RWPE2 (cell line): Measurements from ENCODE around the gene PKD1.

Experiments used
- ATAC-seq: fragments of 200-7000 bp; cut with Tn5 transposase; 3 replicates; pipeline ENCODE4 v1.9.1; 2021; ENCODE audit warnings: low read depth
- DNase-seq: peaks from one replicate; pipeline ENCODE4 v3.0.0-alpha.2; 2020; ENCODE audit warnings: low spot score
- H3K27ac ChIP-seq: fragments of 450-650 bp; 2 replicates; pipeline ENCODE4 v1.5.1; 2017; ENCODE audit warnings: mild to moderate bottlenecking; ENCODE audit not compliant: poor library complexity, severe bottlenecking
- H3K27me3 ChIP-seq: fragments of 250-450 bp; sonication (Bioruptor Pico); 2 replicates; pipeline ENCODE4 v1.5.1; 2021; ENCODE audit warnings: mild to moderate bottlenecking, moderate library complexity; ENCODE audit not compliant: insufficient read depth, poor library complexity, severe bottlenecking
- H3K36me3 ChIP-seq: fragments of 250-450 bp; sonication (Bioruptor Pico); 2 replicates; pipeline ENCODE4 v1.5.1; 2020; ENCODE audit warnings: low read depth, mild to moderate bottlenecking, moderate library complexity
- H3K4me1 ChIP-seq: fragments of 250-450 bp; sonication (Bioruptor Pico); 2 replicates; pipeline ENCODE4 v1.5.1; 2021; ENCODE audit warnings: mild to moderate bottlenecking, moderate library complexity; ENCODE audit not compliant: insufficient read depth, poor library complexity, severe bottlenecking
- H3K4me3 ChIP-seq: fragments of 250-450 bp; sonication (Bioruptor Pico); 2 replicates; pipeline ENCODE4 v1.5.1; 2021; ENCODE audit warnings: mild to moderate bottlenecking, moderate library complexity; ENCODE audit not compliant: severe bottlenecking
- H3K9me3 ChIP-seq: fragments of 250-450 bp; sonication (Bioruptor Pico); 2 replicates; pipeline ENCODE4 v1.5.1; 2021; ENCODE audit warnings: mild to moderate bottlenecking, moderate library complexity; ENCODE audit not compliant: severe bottlenecking
- TF ChIP-seq, protein P1 (sequence below): fragments of 450-650 bp; IDR thresholded peaks from one replicate; pipeline ENCODE4 v1.5.1; 2017; ENCODE audit warnings: mild to moderate bottlenecking, moderate library complexity; ENCODE audit not compliant: poor library complexity, severe bottlenecking

PKD1 gene

GRCh38 chr16:2166263-2167067, 30.8 kb upstream of the PKD1 start:
- Histone ChIP-seq H3K4me1 (peaks cover 22% of the 10 kb centered on the region), H3K9me3 (no peaks in the 10 kb centered on the region), H3K27me3 (no peaks in the 10 kb centered on the region), H3K4me3 (no peak overlapping the region), H3K27ac (no peak overlapping the region), H3K36me3 (peaks cover 40% of the 10 kb centered on the region)
- DNase-seq = no peak
- no peak for ATAC-seq
- TF ChIP-seq, protein P1, sequence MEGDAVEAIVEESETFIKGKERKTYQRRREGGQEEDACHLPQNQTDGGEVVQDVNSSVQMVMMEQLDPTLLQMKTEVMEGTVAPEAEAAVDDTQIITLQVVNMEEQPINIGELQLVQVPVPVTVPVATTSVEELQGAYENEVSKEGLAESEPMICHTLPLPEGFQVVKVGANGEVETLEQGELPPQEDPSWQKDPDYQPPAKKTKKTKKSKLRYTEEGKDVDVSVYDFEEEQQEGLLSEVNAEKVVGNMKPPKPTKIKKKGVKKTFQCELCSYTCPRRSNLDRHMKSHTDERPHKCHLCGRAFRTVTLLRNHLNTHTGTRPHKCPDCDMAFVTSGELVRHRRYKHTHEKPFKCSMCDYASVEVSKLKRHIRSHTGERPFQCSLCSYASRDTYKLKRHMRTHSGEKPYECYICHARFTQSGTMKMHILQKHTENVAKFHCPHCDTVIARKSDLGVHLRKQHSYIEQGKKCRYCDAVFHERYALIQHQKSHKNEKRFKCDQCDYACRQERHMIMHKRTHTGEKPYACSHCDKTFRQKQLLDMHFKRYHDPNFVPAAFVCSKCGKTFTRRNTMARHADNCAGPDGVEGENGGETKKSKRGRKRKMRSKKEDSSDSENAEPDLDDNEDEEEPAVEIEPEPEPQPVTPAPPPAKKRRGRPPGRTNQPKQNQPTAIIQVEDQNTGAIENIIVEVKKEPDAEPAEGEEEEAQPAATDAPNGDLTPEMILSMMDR = no peak

GRCh38 chr16:2165861-2166260, 30.2 kb upstream of the PKD1 start:
- H3K4me1 ChIP-seq = peaks cover 27% of the 10 kb centered on the region
- no peak overlapping the region for H3K4me3 ChIP-seq
- H3K36me3 ChIP-seq = peaks cover 36% of the 10 kb centered on the region
- H3K27ac ChIP-seq = no peak overlapping the region
- TF ChIP-seq, protein P1 = no peak
- ATAC-seq (no peak), DNase-seq (no peak)
- H3K27me3 ChIP-seq = no peaks in the 10 kb centered on the region
- no peaks in the 10 kb centered on the region for H3K9me3 ChIP-seq

DNA sequence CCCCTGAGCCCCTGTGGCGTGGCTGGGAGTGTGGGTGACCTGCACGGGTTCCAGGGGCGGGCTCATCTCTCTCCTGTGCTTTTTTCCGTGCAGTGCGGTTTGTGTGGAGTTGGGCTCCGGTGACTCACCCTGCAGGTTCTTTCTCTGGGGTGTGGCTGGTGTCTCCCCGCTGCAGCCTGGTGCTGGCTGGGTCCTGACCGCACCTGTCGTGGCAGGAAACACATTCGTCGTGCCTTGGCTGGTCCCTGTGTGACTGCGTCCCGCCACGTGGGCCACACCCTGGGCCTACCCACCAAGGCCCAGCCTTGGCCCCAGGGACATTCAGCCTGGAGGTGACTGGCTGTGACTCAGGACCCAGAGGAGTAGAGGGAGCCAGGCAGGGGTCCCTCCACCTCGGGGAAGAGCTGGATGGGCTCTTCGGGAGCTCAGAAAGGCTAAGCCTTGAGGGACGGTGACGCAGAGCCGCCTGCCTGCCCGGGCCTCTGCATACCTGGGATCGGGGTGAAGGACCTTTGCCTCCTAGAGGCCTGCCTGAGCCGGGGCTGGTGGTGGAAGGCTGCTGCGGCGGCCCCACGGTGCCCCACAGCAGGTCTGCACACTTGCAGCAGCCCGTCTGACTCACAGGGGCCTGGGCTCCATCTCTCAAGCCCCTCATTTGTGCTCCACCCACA, 27.6 kb upstream of the PKD1 start:
- Histone ChIP-seq H3K4me1 (peaks cover 46% of the 10 kb centered on the region), H3K4me3 (no peak overlapping the region), H3K36me3 (peaks cover 25% of the 10 kb centered on the region), H3K27me3 (no peaks in the 10 kb centered on the region), H3K27ac (peak overlapping the region; percentile 93), H3K9me3 (no peaks in the 10 kb centered on the region)
- DNase-seq (peak; percentile 91), ATAC-seq (peak; percentile 85)
- TF ChIP-seq, protein P1 = no peak

- H3K4me3 ChIP-seq = no peak overlapping the region
- TF ChIP-seq, protein P1 = no peak
- H3K4me1 ChIP-seq = peaks cover 46% of the 10 kb centered on the region
- ATAC-seq = peak; percentile 32
- peak overlapping the region; percentile 93 for H3K27ac ChIP-seq
- no peaks in the 10 kb centered on the region for H3K9me3 ChIP-seq
- DNase-seq = no peak
- no peaks in the 10 kb centered on the region for H3K27me3 ChIP-seq
- peaks cover 23% of the 10 kb centered on the region for H3K36me3 ChIP-seq
Measured at GRCh38 chr16:2162676-2163118, 27.0 kb upstream of the PKD1 start.
